Osteocyte (in vitro differentiated cells): ENCODE results near the gene DYNC1H1. TPM values are rescaled to one million over a fixed set of nuclear protein-coding genes. Genes with fewer than 3 reads are reported as not detected.
"Not testable (repeated sequence)": the region's sequence is repeated elsewhere in the genome, so short reads cannot be mapped to it uniquely, and the experiment has no call there.

Experiments used
- DNase-seq: peaks from one replicate; pipeline ENCODE4 v3.0.0; 2021; ENCODE audit warnings: mixed read lengths; ENCODE audit not compliant: unreplicated experiment; ENCODE audit errors: extremely low spot score
- H3K27ac Mint-ChIP-seq: one replicate; pipeline ENCODE4 v1.8.0; 2021; ENCODE audit warnings: mild to moderate bottlenecking, mixed read lengths; ENCODE audit not compliant: unreplicated experiment
- H3K27me3 Mint-ChIP-seq: one replicate; pipeline ENCODE4 v1.8.0; 2021; ENCODE audit warnings: mixed read lengths; ENCODE audit not compliant: unreplicated experiment
- H3K36me3 Mint-ChIP-seq: one replicate; pipeline ENCODE4 v1.8.0; 2021; ENCODE audit warnings: mixed read lengths; ENCODE audit not compliant: unreplicated experiment
- H3K4me1 Mint-ChIP-seq: one replicate; pipeline ENCODE4 v1.8.0; 2021; ENCODE audit warnings: mixed read lengths; ENCODE audit not compliant: unreplicated experiment
- H3K4me3 Mint-ChIP-seq: one replicate; pipeline ENCODE4 v1.8.0; 2021; ENCODE audit warnings: mild to moderate bottlenecking, moderate library complexity, mixed read lengths; ENCODE audit not compliant: unreplicated experiment
- H3K9me3 Mint-ChIP-seq: one replicate; pipeline ENCODE4 v1.8.0; 2021; ENCODE audit warnings: mixed read lengths; ENCODE audit not compliant: unreplicated experiment
- CTCF ChIP-seq: fragments of 200-600 bp; sonication (generic); IDR thresholded peaks from 2 replicates; pipeline ENCODE4 v1.5.0; 2021; ENCODE audit warnings: antibody characterized with exemption, mild to moderate bottlenecking, moderate library complexity
- total RNA-seq: library from RNA; stranded (reverse); gene quantifications from 2 replicates; pipeline ENCODE4 v1.2.1, GENCODE V29; 2021

DYNC1H1 gene
- total RNA-seq, 1 donor from 2014 or later: 821 TPM

- no peak for DNase-seq
- Mint-ChIP-seq H3K4me1 (peaks cover 39% of the 10 kb centered on the region), H3K27me3 (no peaks in the 10 kb centered on the region), H3K9me3 (no peaks in the 10 kb centered on the region), H3K36me3 (peaks cover 39% of the 10 kb centered on the region), H3K27ac (no peak overlapping the region), H3K4me3 (no peak overlapping the region)
- TF ChIP-seq CTCF: no peak
Measured at GRCh38 chr14:101977311-101978071, 13.1 kb downstream of the DYNC1H1 start.

GRCh38 chr14:101979666-101980065, 15.3 kb downstream of the DYNC1H1 start:
- no peak for TF ChIP-seq CTCF
- DNase-seq: no peak
- H3K4me3 Mint-ChIP-seq: no peak overlapping the region
- peaks cover 32% of the 10 kb centered on the region for H3K4me1 Mint-ChIP-seq
- peak overlapping the region; percentile 74 for H3K27ac Mint-ChIP-seq
- peaks cover 49% of the 10 kb centered on the region for H3K36me3 Mint-ChIP-seq
- H3K9me3 Mint-ChIP-seq: no peaks in the 10 kb centered on the region
- H3K27me3 Mint-ChIP-seq: no peaks in the 10 kb centered on the region

GRCh38 chr14:101980251-101980650, 15.9 kb downstream of the DYNC1H1 start:
- Mint-ChIP-seq H3K27me3 (no peaks in the 10 kb centered on the region), H3K9me3 (no peaks in the 10 kb centered on the region), H3K36me3 (peaks cover 47% of the 10 kb centered on the region), H3K27ac (peak overlapping the region; percentile 74), H3K4me3 (no peak overlapping the region), H3K4me1 (peaks cover 27% of the 10 kb centered on the region)
- TF ChIP-seq CTCF: no peak
- DNase-seq: no peak

GRCh38 chr14:101980700-101981099, 16.3 kb downstream of the DYNC1H1 start:
- DNase-seq: no peak
- Mint-ChIP-seq H3K4me3 (no peak overlapping the region), H3K27ac (peak overlapping the region; percentile 74), H3K36me3 (peaks cover 47% of the 10 kb centered on the region), H3K27me3 (no peaks in the 10 kb centered on the region), H3K9me3 (no peaks in the 10 kb centered on the region), H3K4me1 (peaks cover 24% of the 10 kb centered on the region)
- no peak for TF ChIP-seq CTCF

GRCh38 chr14:101982621-101983020, 18.2 kb downstream of the DYNC1H1 start:
- peaks cover 49% of the 10 kb centered on the region for H3K36me3 Mint-ChIP-seq
- peak overlapping the region; percentile 25 for H3K27ac Mint-ChIP-seq
- DNase-seq: no peak
- H3K9me3 Mint-ChIP-seq: no peaks in the 10 kb centered on the region
- no peak overlapping the region for H3K4me3 Mint-ChIP-seq
- TF ChIP-seq CTCF: no peak
- H3K27me3 Mint-ChIP-seq: no peaks in the 10 kb centered on the region
- H3K4me1 Mint-ChIP-seq: peaks cover 24% of the 10 kb centered on the region

- H3K4me3 Mint-ChIP-seq, H3K9me3 Mint-ChIP-seq, H3K27me3 Mint-ChIP-seq, DNase-seq, H3K27ac Mint-ChIP-seq: not testable (repeated sequence)
- peaks cover 57% of the 10 kb centered on the region for H3K36me3 Mint-ChIP-seq
- peaks cover 19% of the 10 kb centered on the region for H3K4me1 Mint-ChIP-seq
Measured at GRCh38 chr14:101984831-101985230, 20.5 kb downstream of the DYNC1H1 start.
